HG03342 (cell line): ENCODE measurements around the gene TMCO2.
A peak's percentile ranks its signal among the peaks of the same experiment; 100 is the strongest.

Source experiments
- ATAC-seq: cut with Tn5 transposase; IDR thresholded peaks from one replicate; pipeline ENCODE4 v1.9.1; 2021; ENCODE audit warnings: mild to moderate bottlenecking, moderate library complexity; ENCODE audit not compliant: unreplicated experiment

Gene TMCO2

GRCh38 chr1:40257313-40257687, 9.6 kb downstream of the TMCO2 start:
- ATAC-seq: peak; percentile 5

DNA sequence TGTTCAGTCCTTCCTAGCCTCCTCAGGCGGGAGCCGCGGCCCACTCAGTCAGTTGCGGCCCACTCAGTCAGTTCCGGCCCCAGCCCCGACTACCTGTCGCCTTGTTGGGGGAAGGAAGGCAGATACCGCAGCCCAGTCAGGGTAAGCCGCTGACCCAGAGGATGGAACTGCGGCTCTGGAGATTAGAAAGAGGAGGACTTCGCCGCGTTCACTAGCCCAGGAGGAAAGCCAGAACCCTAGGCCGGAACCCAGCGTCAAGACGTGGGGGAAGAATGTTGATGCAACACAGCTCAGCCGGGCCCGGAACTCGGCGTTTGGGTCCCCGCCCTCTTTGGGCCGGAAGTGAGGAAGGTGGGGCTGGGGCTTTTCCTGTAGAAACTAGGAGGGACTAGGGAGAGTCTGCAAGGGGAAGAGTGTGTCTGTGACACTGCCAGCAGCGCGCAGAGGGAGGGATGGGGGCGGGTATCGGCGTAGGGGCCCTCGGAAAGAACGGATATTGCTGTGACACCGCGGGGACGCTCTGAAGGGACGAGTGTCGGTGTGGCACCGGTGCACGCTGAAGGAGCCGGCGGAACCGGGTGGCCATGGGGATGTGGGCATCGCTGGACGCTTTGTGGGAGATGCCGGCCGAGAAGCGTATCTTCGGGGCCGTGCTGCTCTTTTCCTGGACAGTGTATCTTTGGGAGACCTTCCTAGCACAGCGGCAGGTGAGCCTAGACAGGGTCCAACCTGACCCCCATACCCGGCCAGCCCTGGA, 10.1 kb downstream of the TMCO2 start, which contains the start of gene ZMPSTE24:
Gene ZMPSTE24, plus strand, starts transcription at position 549 of the 757 bp plus-strand sequence. Its CDS starts 36 bp downstream, at position 585.
- peak; percentile 88 for ATAC-seq

DNA sequence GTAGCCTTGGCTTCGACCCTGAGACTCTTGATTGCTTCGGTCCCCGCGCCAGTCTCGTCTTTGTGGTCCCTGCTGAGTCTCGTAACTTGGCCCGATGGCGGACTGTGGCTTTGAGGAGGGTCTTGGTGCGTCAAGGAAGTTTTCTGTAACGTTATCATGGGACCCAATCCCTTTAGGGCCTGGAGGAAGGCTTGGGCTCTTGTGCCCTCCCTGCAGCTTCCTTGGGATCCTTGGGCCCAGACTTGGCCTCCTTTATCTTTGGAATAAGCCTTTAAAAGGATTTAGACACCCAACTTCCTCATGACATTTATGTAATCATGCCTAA, 10.7 kb downstream of the TMCO2 start:
- no peak for ATAC-seq

GRCh38 chr1:40264354-40264781, 16.6 kb downstream of the TMCO2 start:
- no peak for ATAC-seq

DNA sequence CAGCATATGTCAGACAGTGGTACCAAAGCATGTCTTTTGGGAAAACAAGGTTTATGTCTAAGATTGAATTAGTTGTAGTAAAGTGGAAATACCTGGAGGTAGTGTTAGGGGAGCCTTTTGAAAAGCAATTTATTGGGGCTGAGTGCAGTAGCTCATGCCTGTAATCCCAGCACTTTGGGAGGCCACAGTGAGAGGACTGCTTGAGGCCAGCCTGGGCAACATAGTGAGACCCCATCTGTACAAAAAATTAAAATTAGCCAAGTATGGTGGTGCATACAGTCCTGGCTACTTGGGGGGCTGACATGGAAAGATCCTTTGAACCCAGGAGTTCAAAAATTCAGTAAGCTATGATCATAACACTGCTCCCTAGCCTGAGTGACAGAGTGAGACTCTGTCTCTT, 17.6 kb downstream of the TMCO2 start:
- ATAC-seq: no peak

GRCh38 chr1:40265919-40266318, 18.2 kb downstream of the TMCO2 start:
- ATAC-seq: no peak

DNA sequence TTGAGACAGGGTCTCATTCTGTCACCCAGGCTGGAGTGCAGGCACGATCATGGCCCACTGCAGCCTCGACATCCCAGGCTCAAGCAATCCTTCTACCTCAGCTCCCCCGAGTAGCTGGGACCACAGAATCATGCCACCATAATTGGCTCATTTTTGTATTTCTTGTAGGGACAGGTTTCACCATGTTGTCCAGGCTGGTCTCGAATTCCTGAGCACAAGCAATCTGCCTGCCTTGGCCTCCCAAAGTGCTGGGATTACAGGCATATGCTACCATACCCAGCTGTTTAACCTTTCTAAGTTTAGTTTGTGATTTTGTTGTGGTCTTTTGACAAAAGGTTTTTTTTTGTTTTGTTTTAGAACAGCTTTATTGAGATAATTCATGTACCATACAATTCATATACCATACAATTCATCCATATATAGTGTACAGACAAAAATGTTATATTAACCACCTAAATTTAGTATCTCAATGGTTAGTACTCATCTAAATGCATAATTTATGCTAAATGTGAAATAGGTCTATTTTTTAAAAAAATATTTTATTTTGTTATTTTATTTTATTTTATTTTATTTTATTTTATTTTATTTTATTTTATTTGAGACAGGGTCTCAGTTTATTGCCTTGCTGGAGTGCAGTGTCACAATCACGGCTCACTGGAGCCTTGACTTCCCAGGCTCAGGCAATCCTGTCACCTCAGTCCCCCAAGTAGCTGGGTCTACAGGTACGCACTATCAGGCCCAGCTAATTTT, 19.2 kb downstream of the TMCO2 start:
- ATAC-seq: no peak

DNA sequence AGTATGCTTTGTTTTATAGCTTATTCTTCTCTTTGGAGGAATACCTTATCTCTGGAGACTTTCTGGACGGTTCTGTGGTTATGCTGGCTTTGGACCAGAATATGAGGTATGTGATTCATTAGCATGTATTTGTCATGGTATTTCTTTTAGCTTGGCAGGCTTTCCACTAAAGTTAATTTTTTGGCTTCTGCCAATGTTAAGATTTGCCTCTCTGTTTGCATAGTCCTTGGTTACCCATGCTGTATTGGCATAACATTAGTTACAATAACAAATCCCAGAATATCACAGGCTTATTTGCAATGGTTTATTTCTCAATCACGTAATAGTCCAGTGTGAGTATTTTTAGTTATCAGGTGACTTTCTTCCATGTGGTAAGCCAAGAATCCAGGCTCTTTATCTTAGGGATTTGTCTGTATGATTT, 20.0 kb downstream of the TMCO2 start:
- no peak for ATAC-seq

DNA sequence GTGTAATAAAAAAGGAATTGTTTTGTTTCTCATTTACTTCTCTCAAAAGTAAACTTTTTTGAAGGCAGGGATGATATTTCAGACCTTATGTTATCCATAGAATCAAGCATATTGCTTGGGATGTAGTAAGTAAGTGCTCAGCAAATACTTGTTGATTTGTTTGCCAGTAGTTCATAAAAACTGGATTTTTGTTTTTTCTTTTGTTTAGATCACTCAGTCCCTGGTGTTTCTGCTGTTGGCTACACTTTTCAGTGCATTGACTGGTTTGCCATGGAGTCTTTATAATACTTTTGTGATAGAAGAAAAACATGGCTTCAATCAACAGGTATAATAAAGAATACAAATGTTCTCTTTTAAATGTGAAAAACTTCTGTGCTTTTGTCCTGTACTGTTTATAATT, 20.5 kb downstream of the TMCO2 start:
- no peak for ATAC-seq

DNA sequence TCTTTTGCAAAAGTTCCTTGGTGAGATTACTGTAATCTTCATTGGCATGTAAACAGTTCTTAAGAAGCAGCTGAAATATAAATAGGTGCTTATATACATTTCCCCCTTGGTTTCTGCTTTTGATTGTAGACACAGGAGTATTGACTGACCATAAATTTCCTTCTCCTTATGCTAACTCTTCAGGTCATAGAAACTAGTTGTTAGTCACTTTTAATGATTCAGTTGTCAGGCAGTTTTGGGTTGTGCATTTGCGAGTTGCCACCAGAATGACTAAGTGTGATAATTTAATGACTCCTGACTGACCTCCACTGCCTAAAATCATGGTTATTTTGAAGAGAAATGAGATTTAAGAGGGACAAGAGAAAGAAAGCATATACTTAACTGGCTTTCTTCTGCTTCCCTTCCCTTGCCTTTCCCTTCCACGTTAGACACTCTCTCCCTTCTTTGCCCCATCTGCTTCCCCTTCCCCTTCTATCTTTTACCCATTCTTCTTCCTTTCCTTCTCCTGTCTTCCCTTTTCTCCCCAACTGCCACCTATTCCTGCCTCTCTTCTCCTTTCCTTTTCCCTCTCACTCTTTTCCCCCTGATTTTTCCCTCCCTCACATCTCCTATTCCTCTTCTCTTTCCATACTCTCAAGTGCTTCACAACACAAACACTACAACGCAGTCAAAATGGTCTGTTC, 22.6 kb downstream of the TMCO2 start:
- ATAC-seq: no peak

DNA sequence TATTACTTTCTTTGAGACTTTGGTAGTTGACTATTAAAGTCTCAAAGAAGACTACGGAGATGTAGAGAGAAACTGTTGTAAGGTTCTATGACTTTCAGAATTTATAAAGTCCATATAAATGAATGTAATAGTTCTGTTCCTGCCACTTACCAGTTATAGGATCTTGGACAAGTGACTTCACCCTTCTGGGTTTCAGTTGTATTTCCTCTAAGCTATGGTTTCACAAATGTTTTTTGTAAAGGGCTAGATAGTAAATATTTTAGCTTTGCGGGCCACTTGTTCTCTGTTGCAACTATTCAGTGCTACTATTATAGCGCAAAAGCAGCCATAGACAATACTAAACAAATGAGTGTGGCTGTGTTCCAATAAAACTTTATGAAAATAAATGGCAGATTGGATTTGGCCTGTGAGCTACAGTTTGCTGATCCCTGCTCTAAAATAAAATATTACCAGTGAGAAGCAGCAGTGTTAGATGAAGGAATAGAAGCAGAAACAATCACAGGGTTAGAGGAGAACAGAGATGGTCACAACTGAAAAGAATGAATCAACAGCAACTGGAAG, 25.0 kb downstream of the TMCO2 start:
- no peak for ATAC-seq

- no peak for ATAC-seq
Measured at GRCh38 chr1:40273547-40274166, 25.9 kb downstream of the TMCO2 start.

- ATAC-seq: no peak
Measured at GRCh38 chr1:40274331-40274730, 26.6 kb downstream of the TMCO2 start.

- no peak for ATAC-seq
Measured at GRCh38 chr1:40276122-40276521, 28.4 kb downstream of the TMCO2 start.

GRCh38 chr1:40281853-40282252, 34.1 kb downstream of the TMCO2 start:
- ATAC-seq: no peak

DNA sequence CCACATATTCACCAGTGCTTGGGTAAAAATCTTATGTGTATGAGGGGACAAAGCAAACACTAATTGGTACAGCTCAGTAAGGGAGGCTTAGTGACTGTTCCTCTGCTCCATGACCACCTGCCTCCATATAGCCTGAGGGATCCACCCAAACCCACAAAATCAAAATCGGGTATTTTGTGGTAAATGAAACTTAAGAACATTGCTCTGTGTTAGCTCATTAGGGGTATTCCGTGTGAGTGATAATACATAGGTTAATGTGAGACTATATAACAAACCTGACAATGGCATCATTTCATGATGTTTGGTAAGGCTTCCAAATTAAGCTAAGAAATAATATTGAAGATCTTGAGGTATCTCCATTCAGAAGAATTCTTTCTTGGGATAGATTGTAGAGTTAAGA, 43.6 kb downstream of the TMCO2 start:
- no peak for ATAC-seq

DNA sequence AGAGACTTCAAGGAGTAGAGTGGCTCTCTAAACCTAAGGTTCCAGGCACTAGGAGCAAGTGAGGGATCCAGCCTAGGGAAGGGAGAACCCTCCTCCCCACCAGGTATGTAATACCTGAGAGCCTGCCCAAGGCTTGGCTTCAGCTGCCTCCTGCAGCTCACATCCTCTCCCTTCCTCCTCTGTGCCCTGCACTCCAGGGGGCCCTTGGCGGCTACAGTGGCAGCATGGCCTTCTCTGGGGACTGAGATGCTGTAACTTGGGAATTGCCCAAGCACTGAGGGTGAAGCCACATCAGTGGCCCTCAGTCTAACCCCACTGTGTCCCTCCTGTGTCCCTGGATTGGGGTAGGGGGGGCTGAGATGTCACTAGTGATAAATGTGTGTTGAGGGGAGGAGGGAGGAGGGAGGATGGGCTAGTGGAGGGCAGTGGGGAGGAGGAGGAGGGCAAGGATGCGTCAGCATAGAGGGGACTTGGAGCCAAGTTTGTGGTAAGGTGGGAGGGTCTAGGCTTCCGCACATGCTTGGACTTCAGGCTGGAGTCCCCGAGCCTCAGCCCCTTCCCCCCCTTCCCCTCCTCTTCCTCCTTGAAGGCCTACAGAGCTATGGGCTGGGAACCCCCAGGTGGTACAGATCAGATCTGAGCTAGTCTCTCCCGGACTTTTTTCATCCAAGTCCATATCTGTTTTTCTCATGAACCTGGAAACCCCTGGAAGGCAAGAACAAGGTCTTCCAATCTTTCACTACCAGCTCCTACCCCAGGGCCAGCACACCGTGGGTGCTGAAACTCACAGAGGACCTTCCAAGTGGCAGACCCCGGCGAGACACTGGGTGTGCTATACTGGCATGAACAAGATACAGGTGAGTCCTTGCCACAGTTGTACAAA, 51.9 kb downstream of the TMCO2 start:
- ATAC-seq: no peak

DNA sequence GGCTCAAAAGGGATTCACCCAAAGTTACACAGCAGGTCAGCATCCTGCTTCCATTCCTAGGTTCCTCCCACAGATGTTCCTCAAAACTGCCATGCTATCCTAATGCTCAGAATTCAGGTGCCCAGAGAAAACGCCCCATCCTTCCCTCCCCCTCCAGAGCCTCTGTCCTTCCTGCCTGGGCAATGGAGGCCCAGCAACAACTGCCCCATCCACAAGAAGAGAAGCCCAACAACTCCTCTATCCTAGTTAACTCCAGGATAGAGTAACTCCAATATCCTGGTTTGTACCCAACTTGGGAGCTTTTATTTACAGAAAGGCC, 52.5 kb downstream of the TMCO2 start:
- ATAC-seq: no peak

GRCh38 chr1:40300651-40301050, 52.9 kb downstream of the TMCO2 start:
- no peak for ATAC-seq

- ATAC-seq: no peak
Measured at GRCh38 chr1:40301066-40301465, 53.3 kb downstream of the TMCO2 start.
